ENCODE results near the gene MAGEA6.

The MAGEA6 gene

DNA sequence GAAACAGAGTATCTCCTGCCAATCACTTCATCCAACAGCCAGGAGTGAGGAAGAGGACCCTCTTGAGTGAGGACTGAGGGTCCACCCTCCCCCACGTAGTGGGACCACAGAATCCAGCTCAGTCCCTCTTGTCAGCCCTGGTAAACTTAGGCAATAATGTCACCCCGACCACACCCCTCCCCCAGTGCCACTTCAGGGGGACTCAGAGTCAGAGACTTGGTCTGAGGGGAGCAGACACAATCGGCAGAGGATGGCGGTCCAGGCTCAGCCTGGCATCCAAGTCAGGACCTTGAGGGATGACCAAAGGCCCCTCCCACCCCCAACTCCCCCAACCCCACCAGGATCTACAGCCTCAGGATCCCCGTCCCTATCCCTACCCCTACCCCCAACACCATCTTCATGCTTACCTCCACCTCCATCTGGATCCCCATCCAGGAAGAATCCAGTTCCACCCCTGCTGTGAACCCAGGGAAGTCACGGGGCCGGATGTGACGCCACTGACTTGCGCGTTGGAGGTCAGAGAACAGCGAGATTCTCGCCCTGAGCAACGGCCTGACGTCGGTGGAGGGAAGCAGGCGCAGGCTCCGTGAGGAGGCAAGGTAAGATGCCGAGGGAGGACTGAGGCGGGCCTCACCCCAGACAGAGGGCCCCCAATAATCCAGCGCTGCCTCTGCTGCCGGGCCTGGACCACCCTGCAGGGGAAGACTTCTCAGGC is 36.1 kb downstream of the MAGEA6 start, which contains the start of the genes CSAG1 and MAGEA12:
TSS of gene CSAG1 (minus strand) at position 461 of the 715 bp plus-strand sequence. CDS start 1,261 bp downstream, outside the sequence.
TSS of gene MAGEA12 (plus strand) at position 497 of the 715 bp plus-strand sequence. CDS start 2,405 bp downstream, outside the sequence.
- DNase-seq = peak; percentile 4

- no peak for DNase-seq
Measured at GRCh38 chrX:152725409-152725808, 44.1 kb downstream of the MAGEA6 start.
